Upper lobe of left lung (tissue), 4 donors: ENCODE data around the gene KRTAP5-5.

Experiments used
- POLR2AphosphoS5 ChIP-seq, 2 donors: sonication (generic); formaldehyde crosslinking; IDR thresholded peaks; one replicate each; pipeline ENCODE4 v1.5.1; 2017; ENCODE audit warnings: antibody characterized with exemption in 2 of 2
- TF ChIP-seq, protein P1 (sequence below), 6 experiments: fragments of 450-650 bp in 4 of 6; fragments of 200-600 bp in 2 of 6; sonication (generic) in 2 of 6; IDR thresholded peaks; one replicate each; pipeline ENCODE4 v1.5.1; 2016 to 2019; ENCODE audit warnings: antibody characterized with exemption in 6 of 6

- TF ChIP-seq, protein P1, sequence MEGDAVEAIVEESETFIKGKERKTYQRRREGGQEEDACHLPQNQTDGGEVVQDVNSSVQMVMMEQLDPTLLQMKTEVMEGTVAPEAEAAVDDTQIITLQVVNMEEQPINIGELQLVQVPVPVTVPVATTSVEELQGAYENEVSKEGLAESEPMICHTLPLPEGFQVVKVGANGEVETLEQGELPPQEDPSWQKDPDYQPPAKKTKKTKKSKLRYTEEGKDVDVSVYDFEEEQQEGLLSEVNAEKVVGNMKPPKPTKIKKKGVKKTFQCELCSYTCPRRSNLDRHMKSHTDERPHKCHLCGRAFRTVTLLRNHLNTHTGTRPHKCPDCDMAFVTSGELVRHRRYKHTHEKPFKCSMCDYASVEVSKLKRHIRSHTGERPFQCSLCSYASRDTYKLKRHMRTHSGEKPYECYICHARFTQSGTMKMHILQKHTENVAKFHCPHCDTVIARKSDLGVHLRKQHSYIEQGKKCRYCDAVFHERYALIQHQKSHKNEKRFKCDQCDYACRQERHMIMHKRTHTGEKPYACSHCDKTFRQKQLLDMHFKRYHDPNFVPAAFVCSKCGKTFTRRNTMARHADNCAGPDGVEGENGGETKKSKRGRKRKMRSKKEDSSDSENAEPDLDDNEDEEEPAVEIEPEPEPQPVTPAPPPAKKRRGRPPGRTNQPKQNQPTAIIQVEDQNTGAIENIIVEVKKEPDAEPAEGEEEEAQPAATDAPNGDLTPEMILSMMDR (IDR thresholded peaks at IDR 0.05) = no peak
- no peak for TF ChIP-seq POLR2AphosphoS5 (IDR thresholded peaks at IDR 0.05)
Measured at GRCh38 chr11:1665313-1665712, 35.7 kb downstream of the KRTAP5-5 start.
